Inferior parietal cortex (tissue), 1 donor: ENCODE measurements around the gene ZNF516.
A peak's percentile ranks its signal among the peaks of the same experiment; 100 is the strongest.

ENCODE experiments used
- DNase-seq: peaks from one replicate; pipeline ENCODE4 v3.0.0-alpha.2; 2016; ENCODE audit errors: extremely low spot score

Gene ZNF516

DNA sequence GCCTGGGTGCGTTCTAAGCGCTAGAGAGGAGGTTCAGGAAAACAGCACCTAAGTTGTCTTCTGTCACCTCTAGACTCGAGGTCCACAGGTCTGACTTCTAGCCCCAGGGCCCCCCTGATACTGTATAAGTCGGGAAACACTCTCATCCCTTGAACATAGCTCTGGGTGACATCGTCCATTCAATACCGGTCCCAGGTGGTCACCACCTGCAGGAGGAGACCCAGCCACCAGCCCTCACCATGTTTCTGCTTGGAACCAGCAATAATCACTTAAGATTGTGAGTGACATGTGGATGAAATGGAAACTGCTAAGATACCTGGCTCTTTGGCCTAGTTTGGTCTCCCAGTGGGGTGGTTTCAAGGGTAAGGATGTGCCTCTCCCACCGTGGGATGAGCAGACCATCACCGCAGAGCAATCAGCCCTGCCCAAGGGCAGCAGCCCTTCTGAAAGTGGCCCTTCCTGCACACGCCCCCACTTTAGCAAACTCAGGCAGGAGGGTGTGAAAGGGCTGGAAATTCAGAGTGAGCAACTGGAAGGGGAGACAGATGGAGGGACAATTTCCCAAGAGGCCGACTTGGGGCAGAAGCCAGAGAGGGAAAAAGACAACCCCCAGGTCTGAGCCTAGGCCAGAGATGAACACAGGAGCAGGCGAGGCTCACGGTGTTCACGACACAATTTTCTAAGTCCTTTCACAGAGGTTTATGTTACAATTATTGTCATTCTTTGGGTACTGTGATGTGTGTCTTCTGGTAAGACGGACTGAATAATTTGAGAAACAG is 95.2 kb downstream of the ZNF516 start:
- DNase-seq = no peak

DNA sequence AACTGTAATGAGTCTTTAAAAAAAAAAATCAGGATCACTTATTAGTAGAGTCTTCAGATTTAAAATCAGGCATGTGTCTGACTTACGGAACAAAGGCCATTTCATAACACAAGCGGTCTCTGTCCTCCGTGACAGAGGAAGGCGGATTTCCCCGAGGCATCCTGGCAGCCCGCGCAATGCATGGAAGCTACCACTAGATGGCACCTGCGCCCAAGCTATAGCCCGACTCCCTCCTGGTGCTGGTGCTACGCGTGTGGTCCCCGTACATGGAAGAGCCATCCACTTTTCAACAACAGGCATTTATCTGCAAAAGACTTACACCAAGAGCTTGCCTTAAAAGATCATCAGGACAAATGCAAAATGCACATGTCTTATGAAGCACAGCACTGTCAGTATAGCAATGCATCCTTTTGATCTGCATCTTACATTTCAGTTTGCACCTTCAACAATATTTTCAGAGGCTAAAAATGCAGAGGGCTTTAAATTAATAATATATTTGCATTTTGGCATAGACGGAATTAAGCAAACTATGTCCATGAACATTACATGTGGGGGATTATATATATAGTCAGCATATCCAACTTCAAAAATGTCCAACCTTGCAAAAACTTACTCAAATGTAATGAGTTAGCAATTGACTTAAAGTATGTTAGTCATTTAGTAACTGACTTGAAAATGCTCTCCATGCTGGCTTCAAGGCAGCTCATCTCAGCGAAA is 96.0 kb downstream of the ZNF516 start:
- DNase-seq = peak; percentile 91

GRCh38 chr18:76398295-76398694 is 96.7 kb downstream of the ZNF516 start:
- no peak for DNase-seq

GRCh38 chr18:76397631-76398030 is 97.4 kb downstream of the ZNF516 start:
- DNase-seq = no peak

GRCh38 chr18:76396792-76397191 is 98.2 kb downstream of the ZNF516 start:
- DNase-seq = no peak

DNA sequence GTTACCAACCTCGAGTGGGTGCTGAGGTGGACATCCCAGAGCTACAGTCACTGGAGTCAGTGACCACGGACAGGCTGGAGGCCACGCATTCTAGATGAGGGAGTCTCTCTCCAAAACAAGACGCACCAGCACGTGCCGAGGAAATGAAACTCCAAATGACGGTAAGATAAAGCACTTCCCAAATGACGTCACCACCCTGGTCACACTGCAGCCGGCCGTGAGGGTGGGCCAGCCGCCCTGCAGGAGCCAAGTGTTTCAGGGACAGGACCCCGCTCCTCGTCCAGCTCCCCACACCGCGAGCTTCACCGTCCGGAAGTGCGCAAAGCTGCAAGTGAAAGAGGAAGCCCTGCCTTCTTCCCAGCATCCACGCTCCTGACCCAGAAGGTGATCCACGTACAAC is 99.4 kb downstream of the ZNF516 start:
- DNase-seq = no peak

DNA sequence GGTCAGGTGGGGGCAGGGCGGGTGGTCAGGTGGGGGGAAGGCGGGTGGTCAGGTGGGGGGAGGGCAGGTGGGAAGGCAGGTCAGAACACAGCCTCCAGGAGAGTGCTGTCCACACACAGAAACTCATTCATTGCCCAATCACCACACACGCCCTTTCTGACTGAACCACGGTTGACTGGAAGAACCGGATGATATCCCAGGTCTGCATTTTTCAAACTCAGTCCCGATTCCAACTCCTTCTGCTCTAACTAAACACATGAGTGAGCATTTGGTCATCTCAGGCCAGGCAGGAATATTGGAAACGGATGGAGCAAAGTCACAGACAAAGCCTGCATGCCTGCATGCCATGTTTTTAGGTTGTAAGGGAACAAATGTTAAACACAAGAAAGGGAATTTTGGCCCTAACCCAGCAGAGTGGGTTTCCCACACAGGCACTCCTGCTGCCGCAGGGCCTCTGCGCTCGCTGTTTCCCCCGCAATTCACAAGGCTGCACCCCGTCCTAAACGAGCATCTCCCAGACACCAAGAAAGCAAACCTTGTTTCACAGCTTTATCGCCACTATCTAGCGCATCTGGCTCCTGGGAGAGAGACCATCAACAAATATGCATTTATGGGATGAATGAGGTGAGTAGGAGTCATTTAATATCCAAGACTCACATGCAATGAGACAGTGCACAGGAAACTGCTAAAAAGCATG is 100.1 kb downstream of the ZNF516 start:
- DNase-seq = no peak

DNA sequence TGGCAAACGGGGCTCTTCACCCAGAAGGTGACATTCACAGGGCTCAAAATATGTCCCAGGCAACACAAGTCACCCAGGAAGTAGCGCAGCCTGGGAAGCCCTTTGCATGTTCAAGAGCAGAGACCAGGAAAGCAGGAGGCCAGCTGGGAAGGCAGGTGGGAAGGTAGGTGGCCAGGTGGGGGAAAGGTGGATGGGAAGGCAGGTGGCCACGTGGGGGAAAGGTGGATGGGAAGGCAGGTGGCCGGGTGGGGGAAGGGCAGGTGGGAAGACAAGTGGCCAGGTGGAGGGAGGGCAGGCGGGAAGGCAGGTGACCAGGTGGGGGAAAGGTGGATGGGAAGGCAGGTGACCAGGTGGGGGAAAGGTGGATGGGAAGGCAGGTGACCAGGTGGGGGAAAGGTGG is 102.7 kb downstream of the ZNF516 start:
- DNase-seq = no peak

GRCh38 chr18:76391746-76392145 is 103.3 kb downstream of the ZNF516 start:
- no peak for DNase-seq

DNA sequence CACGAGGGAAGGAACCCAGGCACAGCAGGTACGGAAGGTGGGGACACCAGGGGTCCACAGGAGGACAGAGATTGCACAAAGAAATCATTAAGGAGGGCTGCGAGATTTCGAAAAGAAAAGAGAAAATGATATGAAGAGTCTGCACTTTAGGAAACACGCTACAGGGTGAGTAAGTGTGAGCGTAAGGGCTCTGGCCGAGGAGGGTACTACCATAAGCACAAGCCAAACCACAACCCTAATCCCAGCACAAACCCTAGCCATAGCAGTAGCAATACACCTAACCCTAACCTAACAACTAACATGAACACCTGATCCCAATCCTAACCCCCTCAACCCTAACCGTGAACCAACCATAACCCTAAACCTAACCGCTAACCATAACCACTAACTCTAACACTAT is 104.0 kb downstream of the ZNF516 start:
- no peak for DNase-seq

DNA sequence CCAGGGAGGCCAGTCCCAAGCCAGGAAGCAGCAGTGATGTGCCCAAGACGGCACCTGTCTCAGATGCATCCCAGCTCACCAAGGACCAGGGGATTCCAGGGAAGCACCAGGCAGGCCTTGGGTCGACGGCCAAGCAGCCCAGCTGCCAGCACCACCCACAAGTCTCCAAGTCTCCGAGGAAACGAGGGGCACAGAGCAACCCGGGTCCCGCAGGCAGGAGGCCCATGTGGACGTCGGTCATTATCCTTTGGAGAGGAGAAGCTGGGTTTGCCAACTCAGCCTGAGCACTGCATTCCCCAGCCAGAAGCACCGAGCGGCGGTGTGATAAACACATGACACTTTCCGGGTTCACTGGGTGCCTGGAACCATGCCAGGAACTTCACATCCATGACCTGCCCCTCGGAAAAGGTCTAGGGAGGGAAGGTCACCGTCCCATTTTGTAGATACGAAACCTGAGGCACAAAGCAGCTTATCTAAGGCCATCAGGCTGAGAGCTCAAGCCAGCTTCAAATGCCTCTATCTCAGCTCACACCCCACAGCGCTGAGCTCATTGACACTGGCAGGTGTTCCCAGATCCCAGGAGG is 104.5 kb downstream of the ZNF516 start:
- DNase-seq = no peak

GRCh38 chr18:76389716-76390115 is 105.3 kb downstream of the ZNF516 start:
- no peak for DNase-seq

DNA sequence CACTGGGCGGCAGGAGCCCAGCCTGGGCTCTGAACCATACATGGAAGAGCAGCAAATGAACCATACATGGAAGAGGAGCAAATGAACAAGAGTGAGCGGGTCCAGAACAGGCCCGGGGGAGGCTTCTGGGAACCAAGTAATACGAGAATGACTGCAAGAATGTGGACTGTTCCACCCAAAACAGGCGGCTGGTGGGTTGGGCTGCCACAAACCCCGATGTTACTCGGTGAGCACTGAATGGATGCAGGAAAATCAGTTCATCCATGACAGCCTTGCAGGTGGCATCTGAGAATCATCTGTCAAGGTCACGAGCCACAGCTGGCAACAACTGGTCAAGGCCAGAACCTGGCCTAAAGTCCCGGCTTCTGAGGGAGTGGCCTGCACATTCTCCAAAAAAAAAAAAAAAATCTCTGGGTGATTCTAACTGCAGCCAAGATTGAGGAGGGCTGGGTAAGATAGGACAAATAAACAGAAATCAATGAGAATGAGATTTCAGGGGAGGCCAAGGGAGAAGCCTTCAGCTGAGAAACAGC is 106.1 kb downstream of the ZNF516 start:
- no peak for DNase-seq

DNA sequence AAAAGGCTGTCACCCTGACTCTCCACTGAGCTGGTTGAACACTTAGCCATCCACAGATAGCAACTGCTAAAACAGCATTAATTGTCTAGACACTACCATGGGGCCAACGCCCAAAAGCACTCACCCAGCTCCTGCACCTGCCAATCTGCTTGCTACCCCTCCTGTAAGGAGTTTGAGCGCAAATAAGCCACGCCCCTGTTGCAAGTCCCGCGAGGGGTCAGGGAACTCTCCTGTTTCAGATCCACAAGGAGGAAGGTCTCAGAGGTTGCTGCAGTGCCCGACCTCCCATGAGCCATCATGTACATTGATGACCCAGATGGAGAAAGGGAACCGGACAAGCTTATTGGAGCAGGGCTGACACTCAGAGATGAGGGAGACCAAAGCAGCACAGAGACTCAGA is 106.8 kb downstream of the ZNF516 start:
- no peak for DNase-seq

DNA sequence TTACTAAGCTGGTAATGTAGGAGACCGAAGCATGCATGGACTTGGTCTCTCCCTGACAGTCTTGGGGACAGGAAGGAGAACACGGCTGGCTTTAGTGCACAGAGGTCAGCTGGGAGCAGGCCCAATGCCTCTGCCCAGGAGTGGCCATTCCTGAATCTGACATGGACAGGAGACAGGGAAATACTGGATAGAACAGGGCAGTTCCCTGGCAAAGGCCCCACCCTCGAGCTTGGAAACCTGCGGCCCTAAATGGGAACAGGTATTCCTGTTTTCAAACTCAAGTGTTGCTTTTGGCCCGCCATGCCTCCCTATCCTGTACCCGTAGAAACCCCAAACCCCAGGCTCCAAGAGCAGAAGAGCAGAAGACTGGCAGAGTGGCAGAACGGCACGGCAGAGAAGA is 107.4 kb downstream of the ZNF516 start:
- DNase-seq = no peak

DNA sequence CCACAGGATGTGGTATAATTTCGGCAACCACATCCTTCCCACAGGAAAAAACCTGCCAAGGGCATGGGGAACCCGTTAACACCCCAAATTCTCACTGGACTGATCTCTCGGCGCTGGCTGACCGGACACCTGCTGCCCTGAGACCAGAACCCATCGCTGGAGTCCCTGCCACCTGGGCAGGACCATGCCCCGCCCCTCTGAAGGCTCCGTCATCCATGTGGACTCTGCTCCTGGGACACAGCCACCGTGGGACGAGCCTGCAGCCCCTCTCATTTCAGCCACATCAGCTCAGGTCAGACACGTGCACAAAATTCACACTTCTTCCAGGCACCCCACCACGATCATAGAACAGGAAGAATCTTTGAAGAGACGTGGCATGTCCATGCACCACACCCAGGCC is 108.2 kb downstream of the ZNF516 start:
- no peak for DNase-seq

- no peak for DNase-seq
Measured at GRCh38 chr18:76386071-76386470, 109.0 kb downstream of the ZNF516 start.

GRCh38 chr18:76385681-76385975 is 109.4 kb downstream of the ZNF516 start:
- no peak for DNase-seq

DNA sequence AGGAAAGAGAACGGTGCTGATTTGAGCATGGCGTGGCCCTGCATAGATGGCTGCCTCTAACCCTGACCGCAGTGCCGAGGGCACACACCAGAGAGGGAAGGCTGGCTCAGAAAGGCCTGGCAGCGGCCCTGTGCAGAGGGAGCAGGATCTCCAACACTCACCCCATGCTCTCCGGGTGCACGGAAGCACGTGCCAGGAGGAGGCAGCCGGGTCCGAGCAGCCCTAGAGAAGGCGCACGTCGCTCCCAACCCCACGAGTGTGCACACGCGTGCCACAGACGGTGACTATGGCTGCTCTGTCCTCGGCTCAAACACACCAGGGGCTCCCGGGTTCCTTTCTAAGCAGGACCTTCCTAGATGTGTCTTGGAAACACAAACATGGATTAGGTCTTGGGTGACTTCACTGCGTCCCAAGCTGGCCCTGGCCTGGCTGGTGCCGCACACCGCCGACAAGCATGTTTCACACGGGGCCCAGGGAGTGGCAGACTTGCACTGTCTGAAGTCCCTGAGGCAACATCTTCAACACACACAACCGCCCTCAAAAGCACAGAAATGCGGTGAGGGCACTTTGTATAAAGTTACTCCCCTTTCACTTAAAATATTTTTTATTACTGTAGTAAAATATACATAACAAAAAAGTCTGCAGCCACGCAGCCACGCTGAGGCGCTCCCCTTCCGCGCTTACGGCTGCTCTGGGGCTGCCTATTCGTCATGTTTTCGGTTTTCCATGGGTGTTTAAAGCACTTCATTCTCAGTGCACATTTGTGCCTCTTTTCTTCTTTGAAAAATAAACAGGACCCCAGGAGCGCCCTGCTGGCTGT is 110.0 kb downstream of the ZNF516 start:
- no peak for DNase-seq

GRCh38 chr18:76384114-76384790 is 110.8 kb downstream of the ZNF516 start:
- DNase-seq = no peak

- no peak for DNase-seq
Measured at GRCh38 chr18:76383636-76384035, 111.4 kb downstream of the ZNF516 start.
